H9 (cell line): ENCODE data around the gene KRTAP5-11. TPM values are rescaled to one million over a fixed set of nuclear protein-coding genes. Genes with fewer than 3 reads are reported as not detected.

Experiments used
- DNase-seq: peaks from one replicate; pipeline ENCODE4 v3.0.0-alpha.2; 2017
- H2AFZ ChIP-seq: one replicate; pipeline ENCODE4 v1.6.1; 2013; ENCODE audit warnings: mild to moderate bottlenecking, low read length, control low read depth, moderate library complexity
- H2AK5ac ChIP-seq: 2 replicates; pipeline ENCODE4 v1.6.1; 2013; ENCODE audit warnings: low read length, control low read depth, mixed read lengths; ENCODE audit not compliant: insufficient read length
- H2BK120ac ChIP-seq: one replicate; pipeline ENCODE4 v1.6.1; 2013; ENCODE audit warnings: low read depth, mild to moderate bottlenecking, low read length, control low read depth, inconsistent platforms; ENCODE audit not compliant: poor library complexity, severe bottlenecking
- H2BK12ac ChIP-seq: 2 replicates; pipeline ENCODE4 v1.6.1; 2013; ENCODE audit warnings: low read length, control low read depth, mixed read lengths, low read depth; ENCODE audit not compliant: insufficient read length
- H2BK15ac ChIP-seq: 2 replicates; pipeline ENCODE4 v1.6.1; 2013; ENCODE audit warnings: low read depth, low read length, control low read depth
- H2BK20ac ChIP-seq: one replicate; pipeline ENCODE4 v1.6.1; 2013; ENCODE audit warnings: low read depth, mild to moderate bottlenecking, low read length, control low read depth, inconsistent platforms; ENCODE audit not compliant: poor library complexity, severe bottlenecking
- H2BK5ac ChIP-seq: 2 replicates; pipeline ENCODE4 v1.6.1; 2013; ENCODE audit warnings: low read length, control low read depth, mixed read lengths; ENCODE audit not compliant: insufficient read length
- H3K14ac ChIP-seq: 2 replicates; pipeline ENCODE4 v1.6.1; 2013; ENCODE audit warnings: low read length, control low read depth; ENCODE audit not compliant: insufficient read depth
- H3K18ac ChIP-seq: 2 replicates; pipeline ENCODE4 v1.6.1; 2013; ENCODE audit warnings: low read depth, mild to moderate bottlenecking, mixed read lengths, low read length, control low read depth; ENCODE audit not compliant: insufficient read length
- H3K23ac ChIP-seq: 2 replicates; pipeline ENCODE4 v1.6.1; 2013; ENCODE audit warnings: low read length, control low read depth, mixed read lengths, low read depth; ENCODE audit not compliant: insufficient read length
- H3K23me2 ChIP-seq: 2 replicates; pipeline ENCODE4 v1.6.1; 2013; ENCODE audit warnings: low read depth, mild to moderate bottlenecking, mixed read lengths, low read length, control low read depth; ENCODE audit not compliant: insufficient read length, poor library complexity, severe bottlenecking
- H3K27ac ChIP-seq: 2 replicates; pipeline ENCODE4 v1.5.1; 2013; ENCODE audit warnings: low read length, control low read depth, mixed read lengths, low read depth; ENCODE audit not compliant: insufficient read length
- H3K27me3 ChIP-seq: 2 replicates; pipeline ENCODE4 v1.6.1; 2013; ENCODE audit warnings: low read length, control low read depth, inconsistent platforms; ENCODE audit not compliant: insufficient read depth
- H3K4ac ChIP-seq: 2 replicates; pipeline ENCODE4 v1.6.1; 2013; ENCODE audit warnings: low read depth, mild to moderate bottlenecking, control low read depth, inconsistent platforms, low read length, moderate library complexity
- H3K4me1 ChIP-seq: 2 replicates; pipeline ENCODE4 v1.6.1; 2013; ENCODE audit warnings: low read length, control low read depth, inconsistent platforms; ENCODE audit not compliant: insufficient read depth
- H3K4me2 ChIP-seq: 2 replicates; pipeline ENCODE4 v1.6.1; 2013; ENCODE audit warnings: low read length, control low read depth, mixed read lengths; ENCODE audit not compliant: insufficient read length, insufficient read depth
- H3K56ac ChIP-seq: 2 replicates; pipeline ENCODE4 v1.6.1; 2013; ENCODE audit warnings: low read depth, mild to moderate bottlenecking, mixed read lengths, low read length, control low read depth; ENCODE audit not compliant: insufficient read length
- H3K79me1 ChIP-seq: 2 replicates; pipeline ENCODE4 v1.6.1; 2013; ENCODE audit warnings: low read depth, mild to moderate bottlenecking, moderate library complexity, low read length, control low read depth, inconsistent platforms; ENCODE audit not compliant: insufficient read depth, poor library complexity, severe bottlenecking
- H3K79me2 ChIP-seq: 2 replicates; pipeline ENCODE4 v1.6.1; 2013; ENCODE audit warnings: low read length, control low read depth, inconsistent platforms; ENCODE audit not compliant: insufficient read depth
- H3K9ac ChIP-seq: 2 replicates; pipeline ENCODE4 v1.6.1; 2013; ENCODE audit warnings: low read length, control low read depth, mixed read lengths; ENCODE audit not compliant: insufficient read length; ENCODE audit errors: extremely low read depth
- H3K9me3 ChIP-seq: one replicate; pipeline ENCODE4 v1.6.1; 2013; ENCODE audit warnings: low read depth, low read length, inconsistent platforms; ENCODE audit not compliant: control insufficient read depth
- H3T11ph ChIP-seq: one replicate; pipeline ENCODE4 v1.6.1; 2013; ENCODE audit warnings: mild to moderate bottlenecking, low read length, control low read depth, inconsistent platforms
- H4K20me1 ChIP-seq: one replicate; pipeline ENCODE4 v1.6.1; 2013; ENCODE audit not compliant: control insufficient read depth, insufficient read length, insufficient read depth
- H4K5ac ChIP-seq: 2 replicates; pipeline ENCODE4 v1.6.1; 2013; ENCODE audit warnings: low read depth, mild to moderate bottlenecking, mixed read lengths, low read length, control low read depth; ENCODE audit not compliant: insufficient read length
- H4K8ac ChIP-seq: replicated peaks from 2 replicates; pipeline ENCODE4 v1.6.1; 2013; ENCODE audit warnings: low read length, control low read depth, mixed read lengths, low read depth; ENCODE audit not compliant: insufficient read length
- H4K91ac ChIP-seq: 2 replicates; pipeline ENCODE4 v1.6.1; 2013; ENCODE audit warnings: low read depth, mild to moderate bottlenecking, moderate library complexity, mixed read lengths, low read length, control low read depth; ENCODE audit not compliant: insufficient read length
- H3K27ac Mint-ChIP-seq, 3 experiments: 2 replicates in 2 of 3; 3 replicates in 1 of 3; pipeline ENCODE4 v1.8.0; 2020 to 2021; ENCODE audit warnings: mixed read lengths in 3 of 3, mild to moderate bottlenecking in 1 of 3, moderate library complexity in 1 of 3
- H3K27me3 Mint-ChIP-seq: 2 replicates; pipeline ENCODE4 v1.8.0; 2021; ENCODE audit warnings: low read depth, mild to moderate bottlenecking, moderate library complexity, mixed read lengths
- H3K36me3 Mint-ChIP-seq, 3 experiments: 2 replicates in 2 of 3; 3 replicates in 1 of 3; pipeline ENCODE4 v1.8.0; 2020 to 2021; ENCODE audit warnings: low read depth in 3 of 3, mixed read lengths in 3 of 3; ENCODE audit not compliant: insufficient read depth in 1 of 3
- H3K4me1 Mint-ChIP-seq, 2 experiments: 2 replicates each; pipeline ENCODE4 v1.8.0; 2020; ENCODE audit warnings: mixed read lengths in 2 of 2
- H3K4me3 Mint-ChIP-seq, 2 experiments: 2 replicates in 1 of 2; 3 replicates in 1 of 2; pipeline ENCODE4 v1.8.0; 2020 to 2021; ENCODE audit warnings: mild to moderate bottlenecking in 2 of 2, mixed read lengths in 2 of 2, moderate library complexity in 1 of 2
- H3K9me3 Mint-ChIP-seq, 2 experiments: 2 replicates in 1 of 2; 3 replicates in 1 of 2; pipeline ENCODE4 v1.8.0; 2020; ENCODE audit warnings: mild to moderate bottlenecking in 2 of 2, mixed read lengths in 2 of 2, moderate library complexity in 1 of 2
- CTCF ChIP-seq: fragments of 200-600 bp; sonication (generic); conservative IDR thresholded peaks from 3 replicates; pipeline ENCODE4 v1.8.0; 2021; ENCODE audit warnings: antibody characterized with exemption, mild to moderate bottlenecking
- WGBS: extraction: QIAGEN DNeasy Blood & Tissue Kit; methylation state at CpG from one replicate; pipeline ENCODE4 v1.1.7; 2013; ENCODE audit warnings: missing lambda C conversion rate, low lambda C conversion rate, mixed read lengths; ENCODE audit not compliant: insufficient read length; ENCODE audit errors: extremely low coverage; 5-methylcytosine and 5-hydroxymethylcytosine counted together
- total RNA-seq: library from RNA; stranded (reverse); gene quantifications from 2 replicates; pipeline ENCODE4 v1.2.1, GENCODE V29; 2021

Gene KRTAP5-11
- total RNA-seq, 1 experiment from 2014 or later: not detected

DNA sequence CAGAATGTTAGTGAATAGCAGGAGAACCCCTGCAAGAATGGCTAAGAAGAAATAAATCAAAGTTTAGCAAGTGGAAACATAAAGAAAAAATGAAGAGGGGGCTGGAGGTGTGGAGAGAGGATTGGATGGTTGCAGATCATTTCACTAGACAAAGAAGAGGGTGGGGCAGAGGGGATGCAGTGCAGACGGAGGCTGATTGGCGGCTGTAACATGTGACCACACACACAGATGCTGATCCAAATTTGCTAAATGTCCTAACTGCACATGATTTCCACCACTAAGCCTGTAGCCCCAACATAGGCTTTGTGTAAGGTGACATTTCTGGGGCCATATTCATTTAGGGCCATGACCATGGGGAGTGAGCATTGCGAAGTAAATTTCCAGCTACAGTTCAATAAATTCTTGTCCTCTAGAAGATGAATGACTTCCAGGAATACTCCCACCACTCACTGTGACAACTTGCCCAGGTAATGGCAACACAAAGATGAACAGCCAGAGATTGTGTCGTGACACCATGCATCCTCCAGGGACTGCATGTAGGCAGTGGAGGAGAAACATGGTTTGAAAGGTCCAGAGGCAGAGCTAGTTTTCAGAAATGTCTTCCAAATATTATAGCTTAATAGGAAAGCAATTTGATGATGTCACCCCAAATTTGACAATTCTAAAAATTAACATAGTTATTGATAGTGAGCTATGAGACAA, 6.8 kb downstream of the KRTAP5-11 start:
- H3K4me1 ChIP-seq: no peaks in the 10 kb centered on the region; the same call in 1 of the 2 replicates
- no peak overlapping the region for H3K4ac ChIP-seq
- no CpG with 5 or more reads among the region's 4 CpGs for WGBS
- H3K9me3 Mint-ChIP-seq: no peaks in the 10 kb centered on the region; a peak in 1 of 5 replicates
- TF ChIP-seq CTCF: no peak
- H3K27me3 Mint-ChIP-seq: peaks cover 14% of the 10 kb centered on the region
- H2BK5ac ChIP-seq: no peak overlapping the region
- no peak overlapping the region for H3K4me3 Mint-ChIP-seq
- no peak overlapping the region for H3K9ac ChIP-seq
- no peak for DNase-seq
- no peak overlapping the region for H2AK5ac ChIP-seq
- no peak overlapping the region for H3K23ac ChIP-seq
- H3K18ac ChIP-seq: no peak overlapping the region
- H2BK20ac ChIP-seq: no peak overlapping the region
- H3K27me3 ChIP-seq: no peaks in the 10 kb centered on the region
- H3K79me2 ChIP-seq: no peaks in the 10 kb centered on the region
- H4K91ac ChIP-seq: no peak overlapping the region
- no peak overlapping the region for H4K8ac ChIP-seq
- H3K27ac Mint-ChIP-seq: no peak overlapping the region
- no peaks in the 10 kb centered on the region for H3K36me3 Mint-ChIP-seq
- H4K20me1 ChIP-seq: no peaks in the 10 kb centered on the region
- H3K4me2 ChIP-seq: no peak overlapping the region
- no peak overlapping the region for H3K27ac ChIP-seq
- peaks cover 14 to 21% of the 10 kb centered on the region in 2 experiments for H3K4me1 Mint-ChIP-seq
- no peaks in the 10 kb centered on the region for H3K9me3 ChIP-seq
- no peak overlapping the region for H3K14ac ChIP-seq
- H3K56ac ChIP-seq: no peak overlapping the region
- H2BK15ac ChIP-seq: no peak overlapping the region
- H2BK12ac ChIP-seq: no peak overlapping the region
- H3K79me1 ChIP-seq: no peaks in the 10 kb centered on the region
- H3T11ph ChIP-seq: no peak overlapping the region
- H3K23me2 ChIP-seq: no peaks in the 10 kb centered on the region
- no peak overlapping the region for H2BK120ac ChIP-seq
- no peak overlapping the region for H2AFZ ChIP-seq
- no peak overlapping the region for H4K5ac ChIP-seq
